CD4-positive, alpha-beta T cell treated with Interleukin-10 for 1 hour (primary cell): ENCODE measurements around the gene LY6G6D.

Source experiments
- DNase-seq: peaks from one replicate; pipeline ENCODE4 v3.0.0-alpha.2; 2020

Gene LY6G6D

DNA sequence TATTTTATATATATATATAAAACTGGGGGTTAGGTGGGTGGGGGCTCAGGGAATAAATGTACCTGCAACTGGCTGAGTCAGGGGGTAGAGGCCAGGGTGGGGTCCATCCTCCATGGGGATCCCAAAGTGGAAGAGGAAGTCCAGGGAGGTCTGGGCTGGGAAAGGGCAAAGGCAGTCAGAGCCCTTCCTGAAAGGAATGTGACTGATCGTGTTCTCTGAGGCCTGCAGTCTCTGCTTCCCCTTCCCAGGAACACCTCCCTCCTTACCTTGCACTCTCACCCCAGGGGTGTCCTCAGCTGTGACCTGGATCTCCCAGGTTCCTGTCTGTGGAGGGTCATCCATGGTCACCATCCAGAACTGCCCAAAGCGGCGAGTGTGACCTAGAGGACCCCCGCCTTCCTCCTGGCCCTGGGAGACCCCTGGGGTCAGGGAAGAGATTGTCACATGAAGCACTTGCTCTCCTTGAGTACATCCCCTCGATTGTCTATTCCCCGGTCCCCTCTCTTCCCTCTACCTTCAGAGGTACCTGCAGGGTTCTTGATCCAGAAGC is 52.0 kb downstream of the LY6G6D start:
- no peak for DNase-seq
